Measurements from ENCODE around the gene TMEM92. TPM values are rescaled to one million over a fixed set of nuclear protein-coding genes. Genes with fewer than 3 reads are reported as not detected.

The TMEM92 gene
- total and polyA plus RNA-seq, 9 donors: 0.32 to 3.5 (median 1.6) TPM

- no peaks in the 10 kb centered on the region for H3K4me1 ChIP-seq (ENCODE audit: insufficient read depth)
- intact Hi-C loops (cut with DNase I): no loop called here
- no peaks in the 10 kb centered on the region for H3K9me3 ChIP-seq
- H3K4me3 ChIP-seq: no peak overlapping the region
- DNase-seq: no peak
- no peaks in the 10 kb centered on the region for H3K36me3 ChIP-seq
- H3K27me3 ChIP-seq: no peaks in the 10 kb centered on the region
- 83 to 91% (median 87%) methylated on average over 6 of the region's 6 CpGs for WGBS, 3 donors
- TF ChIP-seq POLR2A (IDR thresholded peaks at IDR 0.05): no peak
- TF ChIP-seq EP300 (IDR thresholded peaks at IDR 0.05): no peak
- TF ChIP-seq, protein P1, sequence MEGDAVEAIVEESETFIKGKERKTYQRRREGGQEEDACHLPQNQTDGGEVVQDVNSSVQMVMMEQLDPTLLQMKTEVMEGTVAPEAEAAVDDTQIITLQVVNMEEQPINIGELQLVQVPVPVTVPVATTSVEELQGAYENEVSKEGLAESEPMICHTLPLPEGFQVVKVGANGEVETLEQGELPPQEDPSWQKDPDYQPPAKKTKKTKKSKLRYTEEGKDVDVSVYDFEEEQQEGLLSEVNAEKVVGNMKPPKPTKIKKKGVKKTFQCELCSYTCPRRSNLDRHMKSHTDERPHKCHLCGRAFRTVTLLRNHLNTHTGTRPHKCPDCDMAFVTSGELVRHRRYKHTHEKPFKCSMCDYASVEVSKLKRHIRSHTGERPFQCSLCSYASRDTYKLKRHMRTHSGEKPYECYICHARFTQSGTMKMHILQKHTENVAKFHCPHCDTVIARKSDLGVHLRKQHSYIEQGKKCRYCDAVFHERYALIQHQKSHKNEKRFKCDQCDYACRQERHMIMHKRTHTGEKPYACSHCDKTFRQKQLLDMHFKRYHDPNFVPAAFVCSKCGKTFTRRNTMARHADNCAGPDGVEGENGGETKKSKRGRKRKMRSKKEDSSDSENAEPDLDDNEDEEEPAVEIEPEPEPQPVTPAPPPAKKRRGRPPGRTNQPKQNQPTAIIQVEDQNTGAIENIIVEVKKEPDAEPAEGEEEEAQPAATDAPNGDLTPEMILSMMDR (IDR thresholded peaks at IDR 0.05): no peak
- no peak overlapping the region for H3K27ac ChIP-seq
Observed at GRCh38 chr17:50244771-50245170, 29.5 kb upstream of the TMEM92 start.

GRCh38 chr17:50248255-50248654 is 26.0 kb upstream of the TMEM92 start:
- WGBS, 3 donors: 68 to 94% (median 76%) methylated on average over 2 of the region's 2 CpGs
- Histone ChIP-seq H3K36me3 (no peaks in the 10 kb centered on the region), H3K4me3 (no peak overlapping the region), H3K4me1 (ENCODE audit: insufficient read depth) (no peaks in the 10 kb centered on the region), H3K9me3 (no peaks in the 10 kb centered on the region), H3K27me3 (no peaks in the 10 kb centered on the region), H3K27ac (no peak overlapping the region)
- intact Hi-C loops (cut with DNase I): no loop called here
- no peak for DNase-seq
- TF ChIP-seq EP300 (IDR thresholded peaks at IDR 0.05) (no peak), POLR2A (IDR thresholded peaks at IDR 0.05) (no peak)
- TF ChIP-seq, protein P1 (IDR thresholded peaks at IDR 0.05): no peak

GRCh38 chr17:50252781-50253180 is 21.5 kb upstream of the TMEM92 start:
- intact Hi-C loops (cut with DNase I): no loop called here
- DNase-seq: no peak
- 64 to 72% (median 65%) methylated on average over 3 of the region's 3 CpGs for WGBS, 3 donors

DNA sequence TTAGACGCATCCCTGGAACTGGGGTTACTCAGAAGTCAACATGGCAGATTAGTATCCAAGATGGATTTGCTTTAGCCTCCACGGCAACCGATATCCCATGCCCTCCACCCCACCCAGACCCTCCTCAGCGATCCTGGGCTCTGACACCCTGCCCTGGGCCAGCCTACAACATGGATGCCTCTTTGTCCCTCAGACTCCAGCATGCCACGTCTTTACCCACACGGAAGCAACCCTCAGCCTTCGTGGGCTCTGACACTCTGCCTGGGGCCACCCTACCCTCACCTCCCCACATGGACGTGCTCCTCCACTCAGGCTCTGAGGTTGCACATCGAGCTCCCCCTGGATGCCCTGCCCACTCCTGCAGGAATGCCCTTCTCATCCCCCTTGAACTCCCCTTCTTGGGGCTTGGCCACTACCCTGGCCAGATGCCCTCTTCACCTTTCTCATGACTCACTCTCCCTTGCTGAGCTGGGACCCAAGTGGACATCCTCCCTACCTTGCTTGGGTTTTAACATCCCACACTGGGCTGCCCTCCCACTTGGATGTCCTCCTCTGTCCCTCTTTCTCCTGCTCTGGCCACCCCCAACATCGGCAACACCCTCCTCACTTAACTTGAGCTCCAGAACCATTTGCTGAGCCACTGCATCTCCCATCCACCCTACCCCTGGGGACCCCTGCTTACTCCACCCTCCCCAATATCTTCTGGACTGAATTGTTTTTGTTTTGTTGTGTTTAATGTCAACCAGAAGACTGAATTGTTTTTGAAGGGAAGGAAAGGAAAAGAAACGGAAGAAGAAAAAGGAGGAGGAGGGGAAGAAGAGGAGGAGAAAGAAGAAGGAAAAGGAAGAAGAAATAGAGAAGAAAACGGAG is 18.3 kb upstream of the TMEM92 start:
- intact Hi-C loops (cut with DNase I): loop anchor here in 1 of 4 donors (5.0 kb wide), 1 partner anchor 34 kb away; no protein-coding TSS in a partner anchor
- H3K4me1 ChIP-seq (ENCODE audit: insufficient read depth): peaks cover 14% of the 10 kb centered on the region
- DNase-seq: no peak

More at GRCh38 chr17:50252781-50253180, 21.5 kb upstream of the TMEM92 start:
- H3K27ac ChIP-seq: no peak overlapping the region
- TF ChIP-seq EP300 (IDR thresholded peaks at IDR 0.05): no peak
- TF ChIP-seq, protein P1 (IDR thresholded peaks at IDR 0.05): no peak
- TF ChIP-seq POLR2A (IDR thresholded peaks at IDR 0.05): no peak
- H3K4me1 ChIP-seq (ENCODE audit: insufficient read depth): no peaks in the 10 kb centered on the region
- no peaks in the 10 kb centered on the region for H3K27me3 ChIP-seq
- H3K36me3 ChIP-seq: no peaks in the 10 kb centered on the region
- no peaks in the 10 kb centered on the region for H3K9me3 ChIP-seq
- no peak overlapping the region for H3K4me3 ChIP-seq

More for the DNA sequence above, 18.3 kb upstream of the TMEM92 start:
- Histone ChIP-seq H3K27ac (no peak overlapping the region), H3K9me3 (no peaks in the 10 kb centered on the region), H3K27me3 (no peaks in the 10 kb centered on the region), H3K4me3 (no peak overlapping the region), H3K36me3 (no peaks in the 10 kb centered on the region)
- WGBS, 3 donors: 68 to 84% (median 71%) methylated on average over 12 of the region's 12 CpGs
- TF ChIP-seq, protein P1 (IDR thresholded peaks at IDR 0.05): no peak
- TF ChIP-seq POLR2A (IDR thresholded peaks at IDR 0.05) (no peak), EP300 (IDR thresholded peaks at IDR 0.05) (no peak)
